CD8-positive, alpha-beta memory T cell (primary cell): ENCODE results near the gene SORCS3. TPM values are rescaled to one million over a fixed set of nuclear protein-coding genes. Genes with fewer than 3 reads are reported as not detected.

Experiments used
- CTCF ChIA-PET: fragments of 350-600 bp; sonication (Branson Sonifier 250); formaldehyde crosslinking; loops from one replicate; lab custom pipeline; 2021; ENCODE audit warnings: antibody characterized with exemption; lab: Charles Lee
- POLR2A ChIA-PET: fragments of 350-600 bp; sonication (Branson Sonifier 250); formaldehyde crosslinking; loops from one replicate; lab custom pipeline; 2021; ENCODE audit warnings: antibody characterized with exemption; lab: Charles Lee
- DNase-seq, 5 donors: peaks; one replicate each; pipeline versions ENCODE4 v3.0.0 to v3.0.0-alpha.2; 2020 to 2022; ENCODE audit warnings: mixed read lengths in 1 of 5
- H3K27ac ChIP-seq: one replicate; pipeline ENCODE4 v1.7.0; 2013; ENCODE audit warnings: low read depth, mild to moderate bottlenecking, low read length, moderate library complexity
- H3K27me3 ChIP-seq: 2 replicates; pipeline ENCODE4 v1.7.0; 2013; ENCODE audit warnings: low read length, mild to moderate bottlenecking; ENCODE audit not compliant: insufficient read depth, poor library complexity, severe bottlenecking
- H3K36me3 ChIP-seq: 2 replicates; pipeline ENCODE4 v1.7.0; 2013; ENCODE audit warnings: mild to moderate bottlenecking, low read length, moderate library complexity; ENCODE audit not compliant: insufficient read depth
- H3K4me1 ChIP-seq: 2 replicates; pipeline ENCODE4 v1.7.0; 2013; ENCODE audit warnings: mild to moderate bottlenecking, low read length, moderate library complexity; ENCODE audit not compliant: insufficient read depth
- H3K4me3 ChIP-seq: 2 replicates; pipeline ENCODE4 v1.7.0; 2013; ENCODE audit warnings: mild to moderate bottlenecking, low read length
- H3K9me3 ChIP-seq: 2 replicates; pipeline ENCODE4 v1.7.0; 2013; ENCODE audit warnings: mild to moderate bottlenecking, low read length
- H3K27ac Mint-ChIP-seq, 8 donors: one replicate each; pipeline ENCODE4 v1.8.0; 2020 to 2021; ENCODE audit warnings: mixed read lengths in 8 of 8, mild to moderate bottlenecking in 6 of 8, inconsistent platforms in 3 of 8, moderate library complexity in 3 of 8
- H3K27me3 Mint-ChIP-seq, 2 donors: one replicate each; pipeline ENCODE4 v1.8.0; 2020 to 2021; ENCODE audit warnings: mixed read lengths in 2 of 2, mild to moderate bottlenecking in 1 of 2, moderate library complexity in 1 of 2
- H3K36me3 Mint-ChIP-seq, 3 donors: one replicate each; pipeline ENCODE4 v1.8.0; 2020 to 2021; ENCODE audit warnings: mixed read lengths in 3 of 3, inconsistent platforms in 1 of 3, mild to moderate bottlenecking in 1 of 3
- H3K4me1 Mint-ChIP-seq, 3 donors: one replicate each; pipeline ENCODE4 v1.8.0; 2020 to 2021; ENCODE audit warnings: mixed read lengths in 3 of 3, inconsistent platforms in 1 of 3, mild to moderate bottlenecking in 1 of 3
- H3K4me3 Mint-ChIP-seq, 7 donors: one replicate each; pipeline ENCODE4 v1.8.0; 2020 to 2021; ENCODE audit warnings: mixed read lengths in 7 of 7, mild to moderate bottlenecking in 6 of 7, moderate library complexity in 4 of 7, inconsistent platforms in 2 of 7
- H3K9me3 Mint-ChIP-seq, 5 donors: one replicate each; pipeline ENCODE4 v1.8.0; 2020 to 2022; ENCODE audit warnings: mixed read lengths in 5 of 5, mild to moderate bottlenecking in 3 of 5, moderate library complexity in 2 of 5, inconsistent platforms in 1 of 5
- polyA plus RNA-seq: library from polyadenylated mRNA; unstranded; fragments of 300-500 nt; fragmentation: Illumina TruSeq; gene quantifications from one replicate; pipeline ENCODE4 v1.2.3, GENCODE V29; 2021
- total RNA-seq, 2 experiments: library from RNA; stranded (reverse); gene quantifications; one replicate each; pipeline ENCODE4 v1.2.3, GENCODE V29; 2021

SORCS3 gene
- total and polyA plus RNA-seq, 3 experiments from 2014 or later, result not detected

- H3K27me3 Mint-ChIP-seq, result peaks cover 4% of the 10 kb centered on the region in 2 donors
- no peaks in the 10 kb centered on the region for H3K36me3 ChIP-seq
- peaks cover 0 to 3% (median 0%) of the 10 kb centered on the region in 5 donors for H3K9me3 Mint-ChIP-seq
- no peaks in the 10 kb centered on the region for H3K36me3 Mint-ChIP-seq
- H3K27ac ChIP-seq, result no peak overlapping the region
- H3K4me3 ChIP-seq, result no peak overlapping the region
- H3K4me1 ChIP-seq, result no peaks in the 10 kb centered on the region
- no peaks in the 10 kb centered on the region for H3K27me3 ChIP-seq
- CTCF ChIA-PET, result no interaction called here
- POLR2A ChIA-PET, result no interaction called here
- no peak overlapping the region for H3K27ac Mint-ChIP-seq
- no peaks in the 10 kb centered on the region for H3K9me3 ChIP-seq
- no peak for DNase-seq
- no peaks in the 10 kb centered on the region for H3K4me1 Mint-ChIP-seq
- H3K4me3 Mint-ChIP-seq, result no peak overlapping the region
Observed at GRCh38 chr10:104665174-104665573, 24.1 kb downstream of the SORCS3 start.

GRCh38 chr10:104666106-104666505, 25.0 kb downstream of the SORCS3 start:
- Mint-ChIP-seq H3K9me3 (peaks cover 0 to 3% (median 0%) of the 10 kb centered on the region in 5 donors), H3K27me3 (peaks cover 4% of the 10 kb centered on the region in 2 donors), H3K4me3 (no peak overlapping the region), H3K36me3 (no peaks in the 10 kb centered on the region), H3K4me1 (no peaks in the 10 kb centered on the region), H3K27ac (no peak overlapping the region)
- H3K27me3 ChIP-seq, result no peaks in the 10 kb centered on the region
- no peak overlapping the region for H3K4me3 ChIP-seq
- no peak for DNase-seq
- no peaks in the 10 kb centered on the region for H3K4me1 ChIP-seq
- ChIA-PET POLR2A (no interaction called here), CTCF (no interaction called here)
- no peaks in the 10 kb centered on the region for H3K36me3 ChIP-seq
- no peaks in the 10 kb centered on the region for H3K9me3 ChIP-seq
- H3K27ac ChIP-seq, result no peak overlapping the region

- ChIA-PET CTCF (no interaction called here), POLR2A (no interaction called here)
- Histone ChIP-seq H3K4me1 (no peaks in the 10 kb centered on the region), H3K9me3 (no peaks in the 10 kb centered on the region), H3K36me3 (no peaks in the 10 kb centered on the region), H3K27me3 (no peaks in the 10 kb centered on the region), H3K4me3 (no peak overlapping the region), H3K27ac (no peak overlapping the region)
- no peak for DNase-seq
- Mint-ChIP-seq H3K4me1 (no peaks in the 10 kb centered on the region), H3K27me3 (peaks cover 8 to 25% of the 10 kb centered on the region in 2 donors), H3K36me3 (no peaks in the 10 kb centered on the region), H3K4me3 (no peak overlapping the region), H3K9me3 (peaks cover 0 to 4% (median 1%) of the 10 kb centered on the region in 5 donors), H3K27ac (no peak overlapping the region)
Observed at GRCh38 chr10:104676874-104677273, 35.8 kb downstream of the SORCS3 start.

GRCh38 chr10:104678658-104679057, 37.6 kb downstream of the SORCS3 start:
- H3K36me3 Mint-ChIP-seq, result no peaks in the 10 kb centered on the region
- no peaks in the 10 kb centered on the region for H3K9me3 ChIP-seq
- CTCF ChIA-PET, result no interaction called here
- H3K9me3 Mint-ChIP-seq, result peaks cover 0 to 2% (median 0%) of the 10 kb centered on the region in 5 donors
- H3K4me1 ChIP-seq, result no peaks in the 10 kb centered on the region
- H3K27me3 Mint-ChIP-seq, result peaks cover 8 to 30% of the 10 kb centered on the region in 2 donors
- POLR2A ChIA-PET, result no interaction called here
- H3K27ac ChIP-seq, result no peak overlapping the region
- no peaks in the 10 kb centered on the region for H3K27me3 ChIP-seq
- no peaks in the 10 kb centered on the region for H3K4me1 Mint-ChIP-seq
- H3K36me3 ChIP-seq, result no peaks in the 10 kb centered on the region
- no peak overlapping the region for H3K27ac Mint-ChIP-seq
- no peak overlapping the region for H3K4me3 Mint-ChIP-seq
- no peak for DNase-seq
- no peak overlapping the region for H3K4me3 ChIP-seq

GRCh38 chr10:104680467-104681401, 39.6 kb downstream of the SORCS3 start:
- no peak overlapping the region for H3K4me3 Mint-ChIP-seq
- POLR2A ChIA-PET, result no interaction called here
- H3K27ac ChIP-seq, result no peak overlapping the region
- H3K27me3 ChIP-seq, result no peaks in the 10 kb centered on the region
- H3K4me3 ChIP-seq, result no peak overlapping the region
- peaks cover 8 to 31% of the 10 kb centered on the region in 2 donors for H3K27me3 Mint-ChIP-seq
- H3K27ac Mint-ChIP-seq, result no peak overlapping the region
- CTCF ChIA-PET, result no interaction called here
- no peaks in the 10 kb centered on the region for H3K9me3 Mint-ChIP-seq
- no peaks in the 10 kb centered on the region for H3K36me3 ChIP-seq
- no peaks in the 10 kb centered on the region for H3K9me3 ChIP-seq
- no peak for DNase-seq
- H3K36me3 Mint-ChIP-seq, result no peaks in the 10 kb centered on the region
- H3K4me1 ChIP-seq, result no peaks in the 10 kb centered on the region
- no peaks in the 10 kb centered on the region for H3K4me1 Mint-ChIP-seq

- Mint-ChIP-seq H3K36me3 (no peaks in the 10 kb centered on the region), H3K4me1 (no peaks in the 10 kb centered on the region), H3K27me3 (peaks cover 6 to 32% of the 10 kb centered on the region in 2 donors), H3K4me3 (no peak overlapping the region), H3K27ac (no peak overlapping the region), H3K9me3 (no peaks in the 10 kb centered on the region)
- H3K27me3 ChIP-seq, result no peaks in the 10 kb centered on the region
- H3K4me3 ChIP-seq, result no peak overlapping the region
- ChIA-PET CTCF (no interaction called here), POLR2A (no interaction called here)
- H3K9me3 ChIP-seq, result no peaks in the 10 kb centered on the region
- H3K27ac ChIP-seq, result no peak overlapping the region
- H3K4me1 ChIP-seq, result no peaks in the 10 kb centered on the region
- no peak for DNase-seq
- H3K36me3 ChIP-seq, result no peaks in the 10 kb centered on the region
Observed at GRCh38 chr10:104681485-104681884, 40.4 kb downstream of the SORCS3 start.

GRCh38 chr10:104683567-104683966, 42.5 kb downstream of the SORCS3 start:
- no peaks in the 10 kb centered on the region for H3K4me1 Mint-ChIP-seq

GRCh38 chr10:104686829-104687228, 45.7 kb downstream of the SORCS3 start:
- no peak overlapping the region for H3K27ac ChIP-seq
- POLR2A ChIA-PET, result no interaction called here
- CTCF ChIA-PET, result no interaction called here
- H3K9me3 ChIP-seq, result no peaks in the 10 kb centered on the region
- no peaks in the 10 kb centered on the region for H3K4me1 ChIP-seq
- no peak for DNase-seq
- Mint-ChIP-seq H3K4me3 (no peak overlapping the region), H3K9me3 (no peaks in the 10 kb centered on the region), H3K36me3 (no peaks in the 10 kb centered on the region), H3K27me3 (peaks cover 6 to 44% of the 10 kb centered on the region in 2 donors), H3K27ac (peak overlapping the region in 1 of 8 donors; percentile 29), H3K4me1 (no peaks in the 10 kb centered on the region)
- H3K4me3 ChIP-seq, result no peak overlapping the region
- H3K27me3 ChIP-seq, result no peaks in the 10 kb centered on the region
- H3K36me3 ChIP-seq, result no peaks in the 10 kb centered on the region

More at GRCh38 chr10:104683567-104683966, 42.5 kb downstream of the SORCS3 start:
- H3K4me1 ChIP-seq, result no peaks in the 10 kb centered on the region
- H3K36me3 ChIP-seq, result no peaks in the 10 kb centered on the region
- DNase-seq, result no peak
- no peaks in the 10 kb centered on the region for H3K9me3 Mint-ChIP-seq
- no peaks in the 10 kb centered on the region for H3K9me3 ChIP-seq
- ChIA-PET POLR2A (no interaction called here), CTCF (no interaction called here)
- H3K27ac Mint-ChIP-seq, result no peak overlapping the region
- H3K4me3 Mint-ChIP-seq, result no peak overlapping the region
- H3K4me3 ChIP-seq, result no peak overlapping the region
- peaks cover 10 to 44% of the 10 kb centered on the region in 2 donors for H3K27me3 Mint-ChIP-seq
- H3K36me3 Mint-ChIP-seq, result no peaks in the 10 kb centered on the region
- no peaks in the 10 kb centered on the region for H3K27me3 ChIP-seq
- no peak overlapping the region for H3K27ac ChIP-seq
